Measurements from ENCODE around the gene RNF20. TPM values are rescaled to one million over a fixed set of nuclear protein-coding genes. Genes with fewer than 3 reads are reported as not detected.
A peak's percentile ranks its signal among the peaks of the same experiment; 100 is the strongest.

RNF20 gene
- total and polyA plus RNA-seq, 2 donors = 28.6 to 33.2 TPM

GRCh38 chr9:101562966-101563365 lies 29.3 kb downstream of the RNF20 start:
- Histone ChIP-seq H3K4me1 (ENCODE audit: insufficient read depth) (no peaks in the 10 kb centered on the region), H3K27ac (ENCODE audit: low read depth) (no peak overlapping the region), H3K4me3 (ENCODE audit: low read depth, low read length) (no peak overlapping the region), H3K36me3 (ENCODE audit: insufficient read depth) (peaks cover 6% of the 10 kb centered on the region)
- no peak for DNase-seq (ENCODE audit: extremely low spot score)
- WGBS = 95% methylated on average over 1 of the region's 1 CpG

- H3K36me3 ChIP-seq (ENCODE audit: insufficient read depth) = peaks cover 6% of the 10 kb centered on the region
- no peak for DNase-seq (ENCODE audit: extremely low spot score)
- no peaks in the 10 kb centered on the region for H3K4me1 ChIP-seq (ENCODE audit: insufficient read depth)
- H3K4me3 ChIP-seq (ENCODE audit: low read depth, low read length) = no peak overlapping the region
- H3K27ac ChIP-seq (ENCODE audit: low read depth) = no peak overlapping the region
These were observed 30.6 kb downstream of the RNF20 start for GRCh38 chr9:101564252-101564651.

GRCh38 chr9:101566904-101567724 lies 33.5 kb downstream of the RNF20 start:
- 87% methylated on average over 5 of the region's 5 CpGs for WGBS
- H3K36me3 ChIP-seq (ENCODE audit: insufficient read depth) = peaks cover 6% of the 10 kb centered on the region
- H3K27ac ChIP-seq (ENCODE audit: low read depth) = no peak overlapping the region
- no peaks in the 10 kb centered on the region for H3K4me1 ChIP-seq (ENCODE audit: insufficient read depth)
- no peak for DNase-seq (ENCODE audit: extremely low spot score)
- no peak overlapping the region for H3K4me3 ChIP-seq (ENCODE audit: low read depth, low read length)

GRCh38 chr9:101567725-101568350 lies 34.2 kb downstream of the RNF20 start:
- 92% methylated on average over 3 of the region's 3 CpGs for WGBS
- H3K36me3 ChIP-seq (ENCODE audit: insufficient read depth) = peaks cover 4% of the 10 kb centered on the region
- H3K27ac ChIP-seq (ENCODE audit: low read depth) = no peak overlapping the region
- no peak for DNase-seq (ENCODE audit: extremely low spot score)
- H3K4me1 ChIP-seq (ENCODE audit: insufficient read depth) = no peaks in the 10 kb centered on the region
- H3K4me3 ChIP-seq (ENCODE audit: low read depth, low read length) = no peak overlapping the region

- Histone ChIP-seq H3K36me3 (ENCODE audit: insufficient read depth) (peaks cover 1% of the 10 kb centered on the region), H3K27ac (ENCODE audit: low read depth) (no peak overlapping the region), H3K4me3 (ENCODE audit: low read depth, low read length) (no peak overlapping the region), H3K4me1 (ENCODE audit: insufficient read depth) (no peaks in the 10 kb centered on the region)
- no peak for DNase-seq (ENCODE audit: extremely low spot score)
- 84% methylated on average over 5 of the region's 5 CpGs for WGBS
These were observed 36.3 kb downstream of the RNF20 start for GRCh38 chr9:101569741-101570501.

DNA sequence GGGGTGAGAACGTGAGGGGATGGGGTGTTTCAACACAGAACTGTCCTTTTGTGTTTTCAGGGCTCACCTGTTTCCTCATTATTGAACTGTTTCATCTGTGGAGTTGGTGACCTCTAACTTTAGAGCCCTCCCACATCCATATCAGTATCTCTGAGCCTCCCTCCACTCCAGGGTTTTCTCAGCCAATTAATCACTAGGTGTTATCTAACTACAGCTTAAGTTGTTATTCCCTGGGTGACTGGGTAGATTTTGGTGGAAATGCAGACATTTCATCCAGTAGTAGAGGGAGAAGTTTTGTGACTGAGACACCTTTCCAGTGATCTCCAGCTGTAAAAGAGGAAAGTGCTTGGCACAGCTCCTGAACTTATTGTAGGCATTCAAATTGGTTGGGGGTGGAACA lies 37.5 kb downstream of the RNF20 start:
- H3K4me3 ChIP-seq (ENCODE audit: low read depth, low read length) = no peak overlapping the region
- H3K36me3 ChIP-seq (ENCODE audit: insufficient read depth) = no peaks in the 10 kb centered on the region
- DNase-seq (ENCODE audit: extremely low spot score) = no peak
- no peaks in the 10 kb centered on the region for H3K4me1 ChIP-seq (ENCODE audit: insufficient read depth)
- H3K27ac ChIP-seq (ENCODE audit: low read depth) = no peak overlapping the region
- WGBS = 69% methylated on average over 1 of the region's 1 CpG

DNA sequence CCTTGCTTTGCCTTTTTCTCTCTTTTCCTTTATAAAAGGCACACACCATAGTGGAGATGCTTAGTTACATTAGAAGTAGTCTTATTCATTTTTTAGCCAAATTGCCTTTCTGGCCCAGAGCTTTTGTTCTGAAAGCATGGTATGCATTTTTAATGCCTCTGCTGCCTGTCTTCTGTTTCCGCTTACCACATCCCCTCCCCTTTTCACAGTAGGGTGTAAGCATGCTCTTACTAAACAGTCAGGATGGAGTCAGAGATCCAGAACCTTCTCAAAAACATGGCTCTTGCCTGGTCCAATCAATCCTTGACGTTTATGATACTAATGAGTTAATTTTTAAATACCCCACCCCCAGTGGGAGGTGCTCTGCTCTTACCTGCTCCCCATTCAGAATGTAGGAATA lies 38.7 kb downstream of the RNF20 start:
- H3K4me3 ChIP-seq (ENCODE audit: low read depth, low read length) = no peak overlapping the region

GRCh38 chr9:101574731-101575333 lies 41.2 kb downstream of the RNF20 start:
- Histone ChIP-seq H3K36me3 (ENCODE audit: insufficient read depth) (no peaks in the 10 kb centered on the region), H3K4me3 (ENCODE audit: low read depth, low read length) (no peak overlapping the region), H3K27ac (ENCODE audit: low read depth) (no peak overlapping the region), H3K4me1 (ENCODE audit: insufficient read depth) (no peaks in the 10 kb centered on the region)
- no peak for DNase-seq (ENCODE audit: extremely low spot score)

More for the DNA sequence above, 38.7 kb downstream of the RNF20 start:
- WGBS = 61% methylated on average over 2 of the region's 2 CpGs
- Histone ChIP-seq H3K4me1 (ENCODE audit: insufficient read depth) (no peaks in the 10 kb centered on the region), H3K27ac (ENCODE audit: low read depth) (no peak overlapping the region), H3K36me3 (ENCODE audit: insufficient read depth) (no peaks in the 10 kb centered on the region)
- no peak for DNase-seq (ENCODE audit: extremely low spot score)

DNA sequence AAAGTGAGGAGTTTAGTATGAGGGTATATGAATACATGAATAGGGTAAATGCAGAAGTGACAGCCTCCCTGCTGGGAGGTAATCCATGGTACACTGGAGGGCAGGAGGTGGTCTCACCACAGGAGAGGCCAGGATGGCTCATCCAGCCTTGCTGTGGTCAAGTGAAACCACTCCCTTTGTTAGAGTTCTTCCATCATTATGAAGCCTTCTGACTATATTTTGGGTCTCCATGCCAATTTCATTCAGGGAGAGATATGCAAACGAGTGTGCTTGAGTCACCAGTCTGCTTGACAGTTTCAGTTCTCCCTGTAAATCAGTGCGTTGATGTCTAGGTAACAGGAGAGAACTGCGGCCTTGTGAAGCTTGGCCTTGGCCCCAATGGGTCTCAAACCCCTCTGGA lies 44.7 kb downstream of the RNF20 start:
- DNase-seq (ENCODE audit: extremely low spot score) = no peak
- no peaks in the 10 kb centered on the region for H3K36me3 ChIP-seq (ENCODE audit: insufficient read depth)
- H3K4me1 ChIP-seq (ENCODE audit: insufficient read depth) = no peaks in the 10 kb centered on the region
- H3K27ac ChIP-seq (ENCODE audit: low read depth) = no peak overlapping the region
- H3K4me3 ChIP-seq (ENCODE audit: low read depth, low read length) = no peak overlapping the region
- WGBS = 85% methylated on average over 3 of the region's 3 CpGs

DNA sequence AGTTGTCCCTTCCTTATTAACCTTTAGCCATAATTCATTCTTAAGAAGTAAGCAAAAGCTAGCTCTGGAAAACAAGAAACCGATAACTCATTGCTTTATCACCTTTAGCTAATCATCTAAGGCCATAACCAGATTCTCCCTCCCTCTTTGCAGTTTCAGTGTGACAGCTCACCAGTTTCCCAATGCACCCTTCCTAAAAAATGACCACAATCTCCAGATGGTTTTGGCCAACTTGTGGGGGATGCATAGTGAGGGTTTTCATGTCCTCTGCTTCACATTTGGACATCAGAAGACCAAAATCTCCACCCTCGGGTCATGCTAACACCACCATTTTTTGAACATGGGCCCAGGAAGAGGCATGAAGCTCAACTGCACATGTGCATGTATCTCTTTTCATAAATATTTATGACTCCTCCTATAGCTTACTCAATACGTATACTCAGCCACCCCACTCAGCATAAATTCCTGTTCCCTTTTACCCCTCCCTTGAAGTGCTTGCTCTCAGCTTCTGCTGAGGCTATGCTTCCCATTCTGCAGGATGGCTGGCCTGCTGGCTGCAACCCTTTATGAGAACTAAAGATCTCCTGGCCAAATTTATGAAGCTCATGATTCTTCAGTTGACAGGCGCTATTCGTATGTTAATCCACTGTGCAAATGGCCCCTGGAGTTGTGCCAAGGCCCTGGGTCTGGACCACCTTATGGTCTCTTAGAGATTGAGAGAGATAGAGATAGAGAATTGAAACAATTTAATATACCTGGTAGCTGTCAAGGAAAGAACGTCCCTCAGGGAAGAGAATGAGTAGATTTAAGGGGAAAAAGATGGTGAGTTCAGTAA lies 46.3 kb downstream of the RNF20 start:
- H3K4me3 ChIP-seq (ENCODE audit: low read depth, low read length) = no peak overlapping the region
- WGBS = 82% methylated on average over 6 of the region's 6 CpGs
- no peak overlapping the region for H3K27ac ChIP-seq (ENCODE audit: low read depth)
- no peak for DNase-seq (ENCODE audit: extremely low spot score)
- H3K4me1 ChIP-seq (ENCODE audit: insufficient read depth) = no peaks in the 10 kb centered on the region
- no peaks in the 10 kb centered on the region for H3K36me3 ChIP-seq (ENCODE audit: insufficient read depth)

- no peak overlapping the region for H3K4me3 ChIP-seq (ENCODE audit: low read depth, low read length)
- H3K4me1 ChIP-seq (ENCODE audit: insufficient read depth) = no peaks in the 10 kb centered on the region
- DNase-seq (ENCODE audit: extremely low spot score) = peak; percentile 5
- WGBS = 21% methylated on average over 1 of the region's 1 CpG
- no peak overlapping the region for H3K27ac ChIP-seq (ENCODE audit: low read depth)
- H3K36me3 ChIP-seq (ENCODE audit: insufficient read depth) = no peaks in the 10 kb centered on the region
These were observed 48.9 kb downstream of the RNF20 start for GRCh38 chr9:101582553-101582952.

DNA sequence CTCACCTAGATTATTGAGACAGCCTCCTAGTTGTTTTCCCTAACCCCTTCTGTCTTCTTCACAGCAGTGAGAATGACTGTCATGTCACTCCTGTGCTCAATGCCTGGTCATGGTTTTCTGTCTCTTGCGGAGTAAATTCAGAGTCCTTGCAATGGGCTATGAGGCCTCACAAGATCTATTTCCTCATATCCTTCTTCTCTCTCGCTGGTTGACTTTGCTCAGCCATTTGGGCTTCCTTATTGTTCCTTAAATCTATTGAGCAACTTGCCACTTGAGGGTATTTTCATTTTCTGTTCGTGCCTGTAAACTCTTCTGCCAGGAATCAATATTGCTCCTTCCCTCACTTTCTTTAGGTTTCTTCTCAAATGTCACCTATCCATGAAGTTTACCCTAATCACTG lies 52.1 kb downstream of the RNF20 start:
- no peaks in the 10 kb centered on the region for H3K36me3 ChIP-seq (ENCODE audit: insufficient read depth)
- WGBS = 72% methylated on average over 3 of the region's 3 CpGs
- no peak for DNase-seq (ENCODE audit: extremely low spot score)
- no peak overlapping the region for H3K4me3 ChIP-seq (ENCODE audit: low read depth, low read length)
- H3K27ac ChIP-seq (ENCODE audit: low read depth) = no peak overlapping the region
- H3K4me1 ChIP-seq (ENCODE audit: insufficient read depth) = no peaks in the 10 kb centered on the region

- H3K4me3 ChIP-seq (ENCODE audit: low read depth, low read length) = no peak overlapping the region
- H3K36me3 ChIP-seq (ENCODE audit: insufficient read depth) = no peaks in the 10 kb centered on the region
- no peak overlapping the region for H3K27ac ChIP-seq (ENCODE audit: low read depth)
- DNase-seq (ENCODE audit: extremely low spot score) = no peak
- 93% methylated on average over 5 of the region's 5 CpGs for WGBS
- no peaks in the 10 kb centered on the region for H3K4me1 ChIP-seq (ENCODE audit: insufficient read depth)
These were observed 53.0 kb downstream of the RNF20 start for GRCh38 chr9:101586651-101587050.

Data from urinary bladder (tissue), 4 donors.